Liver (tissue), 3 donors: Measurements from ENCODE around the gene NEAT1.

Experiments
- GABPA ChIP-seq, 2 donors: IDR thresholded peaks in 1 of 2; conservative IDR thresholded peaks in 1 of 2; 2 replicates each; pipeline ENCODE4 v1.6.1; 2016; ENCODE audit warnings: antibody characterized with exemption in 2 of 2, mild to moderate bottlenecking in 1 of 2, moderate library complexity in 1 of 2
- JUND ChIP-seq, 2 donors: IDR thresholded peaks; 2 replicates each; pipeline ENCODE4 v1.6.1; 2016; ENCODE audit warnings: antibody characterized with exemption in 2 of 2
- TF ChIP-seq, protein P1 (sequence below): fragments of 150-350 bp; IDR thresholded peaks from 2 replicates; pipeline ENCODE4 v1.5.1; 2017; ENCODE audit warnings: improper control_type of control experiment, low read depth, low read length; ENCODE audit not compliant: missing input control
- donor health status: healthy.
- donor health status: healthy.

DNA sequence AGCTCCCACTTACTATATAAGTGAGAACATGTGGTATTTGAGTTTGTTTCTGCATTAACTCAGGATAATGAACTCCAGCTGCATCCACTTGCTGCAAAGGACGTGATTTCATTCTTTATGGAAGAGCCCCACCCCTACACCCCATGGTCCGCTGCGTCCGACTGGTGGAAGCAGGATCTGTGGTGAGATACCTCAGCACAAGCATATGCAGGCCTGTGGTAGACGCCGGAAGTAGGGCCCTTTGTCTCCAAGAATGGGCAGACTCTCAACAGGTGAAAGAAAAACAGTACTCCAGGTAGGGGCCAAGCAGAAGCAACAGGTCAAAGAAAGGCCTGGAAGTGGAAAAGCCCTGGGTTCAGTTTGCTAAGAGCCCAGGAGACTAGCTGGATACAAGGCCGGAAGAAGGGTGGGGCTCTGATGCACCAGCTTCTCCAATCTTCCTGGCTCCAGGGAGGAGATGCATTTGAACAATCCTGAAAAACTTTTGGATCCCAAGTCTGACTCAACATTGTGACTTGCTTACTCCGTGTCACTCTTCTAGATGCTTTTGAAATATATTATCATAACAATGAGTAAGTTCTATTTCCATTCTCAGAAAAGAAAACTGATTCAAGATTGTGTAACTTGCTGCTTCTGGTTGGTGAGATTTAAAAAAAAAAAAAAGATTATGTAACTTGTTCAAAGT, 30.4 kb downstream of the NEAT1 start:
- TF ChIP-seq GABPA (IDR thresholded peaks at IDR 0.05 in 1 of 2, conservative IDR thresholded peaks at IDR 0.05 in 1 of 2) (no peak), JUND (IDR thresholded peaks at IDR 0.05) (no peak)
- TF ChIP-seq, protein P1, sequence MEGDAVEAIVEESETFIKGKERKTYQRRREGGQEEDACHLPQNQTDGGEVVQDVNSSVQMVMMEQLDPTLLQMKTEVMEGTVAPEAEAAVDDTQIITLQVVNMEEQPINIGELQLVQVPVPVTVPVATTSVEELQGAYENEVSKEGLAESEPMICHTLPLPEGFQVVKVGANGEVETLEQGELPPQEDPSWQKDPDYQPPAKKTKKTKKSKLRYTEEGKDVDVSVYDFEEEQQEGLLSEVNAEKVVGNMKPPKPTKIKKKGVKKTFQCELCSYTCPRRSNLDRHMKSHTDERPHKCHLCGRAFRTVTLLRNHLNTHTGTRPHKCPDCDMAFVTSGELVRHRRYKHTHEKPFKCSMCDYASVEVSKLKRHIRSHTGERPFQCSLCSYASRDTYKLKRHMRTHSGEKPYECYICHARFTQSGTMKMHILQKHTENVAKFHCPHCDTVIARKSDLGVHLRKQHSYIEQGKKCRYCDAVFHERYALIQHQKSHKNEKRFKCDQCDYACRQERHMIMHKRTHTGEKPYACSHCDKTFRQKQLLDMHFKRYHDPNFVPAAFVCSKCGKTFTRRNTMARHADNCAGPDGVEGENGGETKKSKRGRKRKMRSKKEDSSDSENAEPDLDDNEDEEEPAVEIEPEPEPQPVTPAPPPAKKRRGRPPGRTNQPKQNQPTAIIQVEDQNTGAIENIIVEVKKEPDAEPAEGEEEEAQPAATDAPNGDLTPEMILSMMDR, result no peak
